Epithelial cell of proximal tubule (primary cell): ENCODE data around the gene DUSP1. TPM values are rescaled to one million over a fixed set of nuclear protein-coding genes. Genes with fewer than 3 reads are reported as not detected.

Experiments used
- DNase-seq: peaks from one replicate; pipeline ENCODE4 v3.0.0-alpha.2; 2011; ENCODE audit warnings: low read depth
- H3K4me3 ChIP-seq: 2 replicates; pipeline ENCODE4 v1.5.1; 2011; ENCODE audit warnings: low read depth, mild to moderate bottlenecking, low read length
- CTCF ChIP-seq: conservative IDR thresholded peaks from 2 replicates; pipeline ENCODE4 v1.5.1; 2012; ENCODE audit warnings: low read depth, mild to moderate bottlenecking, low read length
- total RNA-seq: library from RNA; depleted of rRNA; stranded (reverse); fragments of >200 nt; gene quantifications from 2 replicates; pipeline ENCODE4 v1.2.3, GENCODE V29; 2015

Gene DUSP1
- total RNA-seq, 1 donor from 2014 or later: 215 TPM

- H3K4me3 ChIP-seq: no peak overlapping the region
- no peak for TF ChIP-seq CTCF
- no peak for DNase-seq
These were observed 7.9 kb downstream of the DUSP1 start for GRCh38 chr5:172763120-172763464.

DNA sequence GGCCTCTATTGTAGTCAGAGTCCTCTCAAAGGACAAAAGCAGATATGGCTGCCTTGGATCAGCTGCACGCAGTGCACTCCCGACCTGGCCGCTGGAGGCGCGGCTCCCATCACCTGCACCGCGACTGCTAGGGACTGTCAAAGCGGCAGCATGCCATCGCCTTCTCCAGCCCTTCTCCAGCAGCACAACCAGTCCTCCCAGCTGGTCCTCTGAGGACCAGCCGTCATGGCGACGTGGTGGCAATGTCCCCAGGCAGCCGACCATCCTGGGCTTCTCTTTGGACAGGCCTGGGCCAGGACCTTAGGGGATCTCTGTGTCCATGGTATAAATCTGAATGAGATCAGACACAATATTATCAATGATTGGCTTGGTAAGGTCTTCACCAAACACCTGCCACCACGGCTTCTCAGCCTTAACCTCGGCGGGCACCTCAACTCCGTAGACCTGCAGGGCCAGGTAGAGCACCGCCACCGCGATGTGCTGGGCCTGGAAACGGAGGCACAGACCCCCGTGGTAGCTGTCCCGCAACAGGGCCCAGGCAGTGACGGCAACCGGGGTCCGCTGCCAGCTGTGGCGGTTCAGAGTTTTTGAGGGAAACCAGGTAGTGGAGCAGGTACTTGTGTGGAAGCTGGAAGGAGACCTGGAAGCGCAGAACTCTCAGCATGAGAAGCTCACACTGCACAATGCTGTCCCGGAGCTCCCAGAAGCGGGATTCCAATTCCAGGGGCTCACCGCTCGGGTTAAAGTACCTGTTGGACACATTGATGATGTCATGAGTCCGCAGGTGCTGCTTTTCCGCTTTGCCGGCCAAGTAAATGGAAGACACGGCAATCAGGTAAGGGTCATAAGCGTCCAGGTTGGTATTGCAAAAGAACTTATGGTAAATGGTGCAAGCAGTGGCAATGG is 8.5 kb downstream of the DUSP1 start:
- no peak for TF ChIP-seq CTCF
- no peak for DNase-seq
- H3K4me3 ChIP-seq: no peak overlapping the region

- H3K4me3 ChIP-seq: no peak overlapping the region
- no peak for DNase-seq
- no peak for TF ChIP-seq CTCF
These were observed 10.0 kb downstream of the DUSP1 start for GRCh38 chr5:172760959-172761358.

GRCh38 chr5:172760136-172760535 is 10.9 kb downstream of the DUSP1 start:
- no peak for TF ChIP-seq CTCF
- no peak overlapping the region for H3K4me3 ChIP-seq

DNA sequence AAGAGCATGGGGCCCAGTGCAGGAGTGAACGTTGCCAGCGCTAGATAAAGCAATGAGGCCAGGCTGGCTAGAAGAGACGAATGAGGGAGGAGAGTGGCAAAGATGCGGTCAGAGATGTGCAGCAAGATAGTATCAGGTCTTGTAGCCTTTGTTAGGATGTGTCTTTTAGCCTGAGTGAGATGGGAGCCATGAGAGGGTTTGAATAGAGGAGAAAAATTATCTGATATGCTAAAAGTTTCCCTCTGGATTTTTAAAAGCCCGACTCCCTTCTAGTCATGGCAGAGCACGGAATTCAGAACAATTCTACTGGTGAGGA is 12.2 kb downstream of the DUSP1 start:
- no peak for DNase-seq
- no peak overlapping the region for H3K4me3 ChIP-seq
- TF ChIP-seq CTCF: no peak

More at GRCh38 chr5:172760136-172760535, 10.9 kb downstream of the DUSP1 start:
- no peak for DNase-seq

GRCh38 chr5:172758077-172758833 is 12.7 kb downstream of the DUSP1 start:
- TF ChIP-seq CTCF: no peak
- H3K4me3 ChIP-seq: no peak overlapping the region
- no peak for DNase-seq
